Left lung (tissue), 10 donors: ENCODE data around the gene ANXA2. TPM values are rescaled to one million over a fixed set of nuclear protein-coding genes. Genes with fewer than 3 reads are reported as not detected.
A peak's percentile ranks its signal among the peaks of the same experiment; 100 is the strongest.

ENCODE experiments used
- ATAC-seq: fragments of 200-7000 bp; cut with Tn5 transposase; one replicate; pipeline ENCODE4 v1.9.1; 2020; ENCODE audit warnings: moderate library complexity
- DNase-seq, 4 donors: peaks; one replicate each; pipeline ENCODE4 v3.0.0-alpha.2; 2013 to 2020
- H3K27ac ChIP-seq, 2 donors: fragments of 200-600 bp; sonication (generic) in 1 of 2; one replicate each; pipeline versions ENCODE4 v1.5.0 to v1.8.0; 2020 to 2021
- H3K27me3 ChIP-seq, 2 donors: fragments of 200-600 bp; sonication (generic) in 1 of 2; one replicate each; pipeline versions ENCODE4 v1.5.0 to v1.8.0; 2020 to 2021
- H3K36me3 ChIP-seq, 2 donors: fragments of 200-600 bp; sonication (generic) in 1 of 2; one replicate each; pipeline versions ENCODE4 v1.5.0 to v1.8.0; 2020 to 2021
- H3K4me1 ChIP-seq, 2 donors: fragments of 200-600 bp; one replicate each; pipeline ENCODE4 v1.8.0; 2021
- H3K4me3 ChIP-seq, 2 donors: fragments of 200-600 bp; sonication (generic) in 1 of 2; one replicate each; pipeline versions ENCODE4 v1.5.0 to v1.8.0; 2020 to 2021; ENCODE audit warnings: mild to moderate bottlenecking in 1 of 2
- H3K9me3 ChIP-seq, 2 donors: fragments of 200-600 bp; sonication (generic) in 1 of 2; one replicate each; pipeline versions ENCODE4 v1.5.0 to v1.8.0; 2020 to 2021
- CTCF ChIP-seq, 2 donors: fragments of 200-600 bp; sonication (generic) in 1 of 2; IDR thresholded peaks; one replicate each; pipeline versions ENCODE4 v1.5.0 to v1.8.0; 2021; ENCODE audit warnings: antibody characterized with exemption in 2 of 2
- intact Hi-C, 2 donors: fragments of 100-400 bp; cut with DNase I; formaldehyde crosslinking; loops; one replicate each; pipeline versions ENCODE4 v1.11.2 to v1.14.2; 2022
- polyA plus RNA-seq, 6 donors: library from polyadenylated mRNA; unstranded; fragments of 120-200 nt; gene quantifications; one replicate each; pipeline ENCODE4 v1.2.1, GENCODE V29; 2013; ENCODE audit not compliant: insufficient read length in 6 of 6
- total RNA-seq, 2 donors: library from RNA; stranded (reverse); fragmentation: NEBNext Ultra II Directional; extraction: Animal tissue kit (Norgen Biotek cat#: 25700); gene quantifications; one replicate each; pipeline ENCODE4 v1.2.1, GENCODE V29; 2021
- donor health status: DM: no; HTN: yes; CAD: no.
- donor health status: DM: no; HTN: no; CAD: no.

The ANXA2 gene
- total and polyA plus RNA-seq, 8 donors = 521 to 1,593 (median 699) TPM

GRCh38 chr15:60344987-60345386, 52.8 kb downstream of the ANXA2 start:
- intact Hi-C loops = no loop called here
- H3K36me3 ChIP-seq = peaks cover 0 to 55% of the 10 kb centered on the region in 2 donors
- ATAC-seq (peak; percentile 21), DNase-seq (no peak)
- no peak overlapping the region for H3K4me3 ChIP-seq
- TF ChIP-seq CTCF (IDR thresholded peaks at IDR 0.05) = no peak
- H3K27ac ChIP-seq = no peak overlapping the region
- H3K9me3 ChIP-seq = no peaks in the 10 kb centered on the region
- H3K4me1 ChIP-seq = no peaks in the 10 kb centered on the region
- no peaks in the 10 kb centered on the region for H3K27me3 ChIP-seq

GRCh38 chr15:60344461-60344860, 53.3 kb downstream of the ANXA2 start:
- DNase-seq (no peak), ATAC-seq (no peak)
- no peaks in the 10 kb centered on the region for H3K27me3 ChIP-seq
- no peak overlapping the region for H3K27ac ChIP-seq
- peaks cover 0 to 54% of the 10 kb centered on the region in 2 donors for H3K36me3 ChIP-seq
- intact Hi-C loops = no loop called here
- TF ChIP-seq CTCF (IDR thresholded peaks at IDR 0.05) = no peak
- no peaks in the 10 kb centered on the region for H3K9me3 ChIP-seq
- H3K4me1 ChIP-seq = no peaks in the 10 kb centered on the region
- no peak overlapping the region for H3K4me3 ChIP-seq

GRCh38 chr15:60343221-60343970, 54.4 kb downstream of the ANXA2 start:
- Histone ChIP-seq H3K4me3 (no peak overlapping the region), H3K27me3 (no peaks in the 10 kb centered on the region), H3K27ac (peak overlapping the region in 1 of 2 donors; percentile 8), H3K36me3 (peaks cover 0 to 43% of the 10 kb centered on the region in 2 donors), H3K9me3 (no peaks in the 10 kb centered on the region), H3K4me1 (no peaks in the 10 kb centered on the region)
- intact Hi-C loops = no loop called here
- DNase-seq (no peak), ATAC-seq (no peak)
- no peak for TF ChIP-seq CTCF (IDR thresholded peaks at IDR 0.05)

- H3K4me1 ChIP-seq = no peaks in the 10 kb centered on the region
- TF ChIP-seq CTCF (IDR thresholded peaks at IDR 0.05) = no peak
- no peak for DNase-seq
- no peak for ATAC-seq
- no peak overlapping the region for H3K4me3 ChIP-seq
- intact Hi-C loops = no loop called here
- H3K36me3 ChIP-seq = peaks cover 0 to 13% of the 10 kb centered on the region in 2 donors
- H3K27ac ChIP-seq = no peak overlapping the region
- H3K9me3 ChIP-seq = no peaks in the 10 kb centered on the region
- no peaks in the 10 kb centered on the region for H3K27me3 ChIP-seq
Observed at GRCh38 chr15:60340207-60340921, 57.4 kb downstream of the ANXA2 start.

- ATAC-seq (no peak), DNase-seq (no peak)
- no peak overlapping the region for H3K4me3 ChIP-seq
- no peak for TF ChIP-seq CTCF (IDR thresholded peaks at IDR 0.05)
- peaks cover 0 to 2% of the 10 kb centered on the region in 2 donors for H3K36me3 ChIP-seq
- intact Hi-C loops = no loop called here
- no peak overlapping the region for H3K27ac ChIP-seq
- no peaks in the 10 kb centered on the region for H3K9me3 ChIP-seq
- H3K27me3 ChIP-seq = no peaks in the 10 kb centered on the region
- no peaks in the 10 kb centered on the region for H3K4me1 ChIP-seq
Observed at GRCh38 chr15:60339236-60339635, 58.5 kb downstream of the ANXA2 start.
